HepG2 (cell line): ENCODE data around the gene PRODH.
"Not testable (repeated sequence)": the region's sequence is repeated elsewhere in the genome, so short reads cannot be mapped to it uniquely, and the experiment has no call there.

Experiments used
- CTCF ChIP-seq: sonication (generic); formaldehyde crosslinking; IDR thresholded peaks from 2 replicates; pipeline ENCODE4 v1.5.0; 2020; ENCODE audit warnings: mild to moderate bottlenecking, missing genetic modification reagents, moderate library complexity
- EZH2 ChIP-seq: conservative IDR thresholded peaks from 2 replicates; pipeline ENCODE4 v1.6.1; 2012; ENCODE audit warnings: mild to moderate bottlenecking, low read depth, low read length, moderate library complexity
- FOXO4 ChIP-seq: sonication (generic); formaldehyde crosslinking; conservative IDR thresholded peaks from 2 replicates; pipeline ENCODE4 v1.8.1; 2023; ENCODE audit warnings: missing genetic modification reagents
- MYNN ChIP-seq: sonication (generic); formaldehyde crosslinking; IDR thresholded peaks from 2 replicates; pipeline ENCODE4 v1.4.0; 2020; ENCODE audit warnings: mild to moderate bottlenecking, low read depth, missing genetic modification reagents
- SP2 ChIP-seq: sonication (generic); formaldehyde crosslinking; IDR thresholded peaks from 2 replicates; pipeline ENCODE4 v1.5.1; 2020; ENCODE audit warnings: mild to moderate bottlenecking, missing genetic modification reagents
- SPEN ChIP-seq: sonication (generic); formaldehyde crosslinking; IDR thresholded peaks from 2 replicates; pipeline ENCODE4 v1.5.1; 2020; ENCODE audit warnings: low read depth, mild to moderate bottlenecking, missing genetic modification reagents
- ZBTB7A ChIP-seq: sonication (generic); formaldehyde crosslinking; IDR thresholded peaks from 2 replicates; pipeline ENCODE4 v1.8.0; 2022; ENCODE audit warnings: mild to moderate bottlenecking, missing genetic modification reagents
- ZNF331 ChIP-seq: sonication (generic); formaldehyde crosslinking; IDR thresholded peaks from 2 replicates; pipeline ENCODE4 v1.4.0; 2020; ENCODE audit warnings: missing genetic modification reagents
- ZNF737 ChIP-seq: sonication (generic); formaldehyde crosslinking; IDR thresholded peaks from 2 replicates; pipeline ENCODE4 v1.5.0; 2020; ENCODE audit warnings: missing genetic modification reagents, mild to moderate bottlenecking, borderline replicate concordance

- TF ChIP-seq ZBTB7A; ZNF737 (CRISPR knock-in tag); MYNN; FOXO4 (CRISPR knock-in tag); EZH2; SPEN; SP2 (CRISPR knock-in tag); CTCF; ZNF331 (CRISPR knock-in tag): not testable (repeated sequence)
Measured at GRCh38 chr22:18953128-18953527, 17.0 kb upstream of the PRODH start.
